MM.1S (cell line): ENCODE results near the gene ZGPAT.

ENCODE experiments used
- EZH2 ChIP-seq: fragments of 300-600 bp; sonication (generic); optimal IDR thresholded peaks from 2 replicates; pipeline ENCODE3; 2017; ENCODE audit warnings: low read depth, mild to moderate bottlenecking, antibody characterized with exemption, low read length, mixed read lengths
- EZH2phosphoT487 ChIP-seq: fragments of 300-600 bp; sonication (generic); IDR thresholded peaks from 2 replicates; pipeline ENCODE4 v1.6.1; 2018; ENCODE audit warnings: antibody characterized with exemption, low read length
- TF ChIP-seq, protein P1 (sequence below): fragments of 300-600 bp; sonication (generic); IDR thresholded peaks from 2 replicates; pipeline ENCODE4 v1.5.1; 2016; ENCODE audit warnings: antibody characterized with exemption, low read length, mixed read lengths

DNA sequence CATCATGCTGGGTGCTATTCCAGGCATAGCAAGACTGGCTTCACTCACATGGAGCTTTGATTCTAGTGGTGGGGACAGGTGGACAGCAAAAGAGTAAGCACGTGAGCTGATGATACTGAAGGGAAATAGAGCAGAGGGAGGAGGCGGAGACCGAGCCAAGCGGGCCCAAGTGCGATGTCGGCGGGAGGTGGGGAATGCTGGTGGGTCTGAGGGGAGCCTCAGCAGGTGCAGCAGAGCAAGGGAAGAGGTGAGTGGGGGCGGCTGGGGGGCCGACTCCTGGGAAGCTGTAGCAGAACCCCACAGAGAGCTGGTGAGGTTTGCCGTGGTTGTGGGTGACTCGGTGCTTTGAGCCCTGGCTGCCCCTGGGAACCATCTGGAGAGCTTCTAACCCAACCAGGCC is 39.5 kb upstream of the ZGPAT start:
- TF ChIP-seq, protein P1, sequence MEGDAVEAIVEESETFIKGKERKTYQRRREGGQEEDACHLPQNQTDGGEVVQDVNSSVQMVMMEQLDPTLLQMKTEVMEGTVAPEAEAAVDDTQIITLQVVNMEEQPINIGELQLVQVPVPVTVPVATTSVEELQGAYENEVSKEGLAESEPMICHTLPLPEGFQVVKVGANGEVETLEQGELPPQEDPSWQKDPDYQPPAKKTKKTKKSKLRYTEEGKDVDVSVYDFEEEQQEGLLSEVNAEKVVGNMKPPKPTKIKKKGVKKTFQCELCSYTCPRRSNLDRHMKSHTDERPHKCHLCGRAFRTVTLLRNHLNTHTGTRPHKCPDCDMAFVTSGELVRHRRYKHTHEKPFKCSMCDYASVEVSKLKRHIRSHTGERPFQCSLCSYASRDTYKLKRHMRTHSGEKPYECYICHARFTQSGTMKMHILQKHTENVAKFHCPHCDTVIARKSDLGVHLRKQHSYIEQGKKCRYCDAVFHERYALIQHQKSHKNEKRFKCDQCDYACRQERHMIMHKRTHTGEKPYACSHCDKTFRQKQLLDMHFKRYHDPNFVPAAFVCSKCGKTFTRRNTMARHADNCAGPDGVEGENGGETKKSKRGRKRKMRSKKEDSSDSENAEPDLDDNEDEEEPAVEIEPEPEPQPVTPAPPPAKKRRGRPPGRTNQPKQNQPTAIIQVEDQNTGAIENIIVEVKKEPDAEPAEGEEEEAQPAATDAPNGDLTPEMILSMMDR = no peak
- no peak for TF ChIP-seq EZH2
- no peak for TF ChIP-seq EZH2phosphoT487
